ENCODE data around the gene TBC1D20. TPM values are rescaled to one million over a fixed set of nuclear protein-coding genes. Genes with fewer than 3 reads are reported as not detected.
A peak's percentile ranks its signal among the peaks of the same experiment; 100 is the strongest.
"Not testable (repeated sequence)": the region's sequence is repeated elsewhere in the genome, so short reads cannot be mapped to it uniquely, and the experiment has no call there.

Gene TBC1D20
- total RNA-seq, 2 experiments from 2014 or later = 29.3 to 31.6 TPM

DNA sequence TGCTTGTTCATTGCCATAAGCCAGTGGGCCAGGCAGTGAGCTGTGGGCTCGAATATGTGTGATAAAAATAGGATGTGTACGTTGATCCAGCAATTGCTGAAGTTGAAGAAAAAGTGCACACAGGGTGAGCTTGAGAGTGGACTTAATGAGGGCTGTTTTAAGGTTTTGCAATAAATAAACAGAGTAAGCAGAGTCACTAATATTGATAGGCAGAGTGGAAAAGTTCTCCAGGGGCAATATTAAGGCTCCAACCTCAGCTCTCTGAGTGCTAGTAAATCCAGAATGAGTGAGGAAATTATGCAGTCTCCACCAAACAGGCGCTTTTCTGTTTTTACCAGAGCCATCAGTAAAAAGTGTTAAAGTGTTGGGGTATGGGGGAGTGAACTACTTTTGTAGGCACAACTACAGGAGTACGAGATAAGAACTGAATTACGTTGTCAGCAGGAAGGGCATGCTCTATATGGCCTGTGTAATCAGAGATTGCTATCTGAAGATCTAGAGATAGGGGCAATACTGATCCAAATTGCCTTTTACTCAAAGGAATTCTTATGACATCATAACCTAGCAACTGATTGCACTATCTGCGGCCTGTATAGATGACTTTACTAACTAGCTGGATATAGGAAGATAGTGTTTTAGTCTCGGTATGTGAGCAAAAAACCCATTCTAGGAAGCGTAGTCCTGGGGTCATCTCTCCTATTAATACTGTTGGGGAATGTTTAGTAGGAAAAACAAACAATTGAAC lies 7.6 kb upstream of the TBC1D20 start:
- Mint-ChIP-seq H3K27me3 (peaks cover 11% of the 10 kb centered on the region), H3K27ac (no peak overlapping the region), H3K36me3 (ENCODE audit: low read depth) (peaks cover 29% of the 10 kb centered on the region), H3K9me3 (peaks cover 53% of the 10 kb centered on the region), H3K4me3 (no peak overlapping the region), H3K4me1 (peaks cover 2% of the 10 kb centered on the region)
- POLR2A ChIA-PET = no interaction called here
- no peak for DNase-seq
- CTCF ChIA-PET = interaction anchor here (0.8 to 1.7 kb wide), 2 partner anchors 10 to 116 kb away, joined by 3 to 4 read pairs; no protein-coding TSS in a partner anchor

DNA sequence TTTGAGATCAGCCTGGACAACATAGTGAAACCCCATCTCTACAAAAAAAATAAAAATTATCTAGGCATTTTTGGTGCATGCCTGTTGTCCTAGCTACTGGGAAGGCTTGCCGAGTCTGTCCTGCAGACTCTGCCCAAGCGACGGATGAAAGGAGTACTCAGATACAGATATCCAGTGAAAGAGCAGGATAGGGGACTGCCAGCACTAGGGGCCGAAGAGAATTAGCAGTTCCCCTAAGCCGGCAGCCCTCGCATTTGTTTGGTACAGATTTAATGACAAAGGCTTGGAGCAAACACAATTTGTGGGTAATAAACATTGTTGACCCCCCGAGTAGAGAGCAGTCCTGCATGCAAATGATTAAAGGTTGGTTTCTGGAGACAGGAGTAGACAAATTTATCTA lies 5.4 kb upstream of the TBC1D20 start:
- Mint-ChIP-seq H3K9me3 (peaks cover 48% of the 10 kb centered on the region), H3K36me3 (ENCODE audit: low read depth) (peaks cover 17% of the 10 kb centered on the region), H3K27ac (no peak overlapping the region), H3K4me3 (no peak overlapping the region), H3K27me3 (peaks cover 11% of the 10 kb centered on the region), H3K4me1 (peaks cover 6% of the 10 kb centered on the region)
- POLR2A ChIA-PET = no interaction called here
- no peak for DNase-seq
- CTCF ChIA-PET = no interaction called here

DNA sequence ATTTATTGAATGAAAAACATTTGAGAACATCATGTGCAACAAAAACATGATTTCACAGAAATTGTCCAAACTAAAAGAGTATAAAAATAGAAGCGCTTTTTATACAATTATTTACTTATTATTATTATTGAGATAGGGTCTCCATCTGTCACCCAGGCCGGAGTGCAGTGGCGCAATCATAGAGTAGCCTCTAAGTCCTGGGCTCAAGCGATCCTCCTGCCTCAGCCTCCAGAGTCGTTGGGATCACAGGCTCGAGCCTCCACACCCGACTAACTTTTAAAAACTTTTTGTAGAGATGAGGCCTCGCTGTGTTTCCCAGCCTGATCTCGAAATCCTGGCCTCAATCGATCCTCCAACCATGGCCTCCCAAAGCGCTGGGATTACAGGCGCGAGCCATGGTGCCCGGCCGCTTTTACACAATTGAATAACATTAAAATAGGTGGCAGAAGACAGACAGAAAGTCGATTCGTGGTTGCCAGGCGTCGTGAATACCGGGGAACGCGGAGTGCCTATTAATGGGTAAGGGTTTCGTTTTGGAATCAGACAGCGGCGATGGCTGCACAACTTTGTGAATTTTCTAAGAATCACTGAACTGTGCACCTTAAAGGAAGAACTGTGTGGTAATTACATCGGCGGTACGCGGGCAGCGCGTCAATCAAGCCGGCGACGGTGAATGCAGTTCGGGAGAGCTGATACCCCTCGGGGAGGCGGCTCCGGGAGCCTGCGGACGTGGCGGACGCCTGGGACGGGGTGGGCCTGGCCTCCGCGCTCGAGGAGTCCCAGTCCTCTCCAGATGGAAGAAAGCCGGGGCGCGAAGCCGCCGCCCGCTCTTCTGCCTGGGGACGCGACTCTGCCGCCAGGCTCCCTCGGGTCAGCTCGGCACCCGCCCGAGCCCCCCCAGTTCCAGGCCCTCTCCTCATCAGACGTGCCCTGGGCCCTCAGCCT lies 807 bp downstream of the TBC1D20 start:
- peak; percentile 63 for DNase-seq

DNA sequence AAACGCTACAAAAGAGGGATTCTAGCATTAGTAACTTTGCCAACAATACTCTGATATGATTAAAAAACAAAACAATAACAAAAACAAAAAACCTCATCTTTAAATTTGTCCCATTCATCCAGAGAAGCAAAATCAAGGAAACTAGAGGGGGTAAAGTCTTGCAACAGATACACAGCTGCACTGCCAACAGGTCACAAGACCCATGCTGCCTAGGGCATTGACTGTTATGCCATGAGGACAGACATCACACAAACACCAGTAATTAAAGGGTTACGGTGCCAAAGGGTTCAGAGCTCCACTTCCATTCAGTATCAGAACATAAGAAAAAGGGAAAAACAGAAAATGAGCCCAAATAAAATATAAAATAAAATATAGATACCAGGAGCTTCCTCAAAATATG lies 1.6 kb downstream of the TBC1D20 start:
- DNase-seq = no peak
- H3K27ac Mint-ChIP-seq = peak overlapping the region; percentile 72
- no peaks in the 10 kb centered on the region for H3K27me3 Mint-ChIP-seq
- peaks cover 4% of the 10 kb centered on the region for H3K36me3 Mint-ChIP-seq (ENCODE audit: low read depth)
- no peaks in the 10 kb centered on the region for H3K9me3 Mint-ChIP-seq
- H3K4me1 Mint-ChIP-seq = peaks cover 47% of the 10 kb centered on the region
- ChIA-PET POLR2A (no interaction called here), CTCF (interaction anchor here (0.9 to 1.1 kb wide), 4 partner anchors 9 to 18 kb away, joined by 3 to 5 read pairs (median 3); no protein-coding TSS in a partner anchor)
- H3K4me3 Mint-ChIP-seq = peak overlapping the region; percentile 92

More for the DNA sequence above, 807 bp downstream of the TBC1D20 start:
- Mint-ChIP-seq H3K27me3 (peaks cover 2% of the 10 kb centered on the region), H3K4me3 (peak overlapping the region; percentile 92), H3K9me3 (peaks cover 2% of the 10 kb centered on the region), H3K4me1 (peaks cover 45% of the 10 kb centered on the region), H3K36me3 (ENCODE audit: low read depth) (peaks cover 4% of the 10 kb centered on the region), H3K27ac (peak overlapping the region; percentile 93)
- CTCF ChIA-PET = interaction anchor here (0.6 to 1.0 kb wide), 3 partner anchors 17 to 107 kb away, joined by 3 to 5 read pairs (median 3); no protein-coding TSS in a partner anchor
- POLR2A ChIA-PET = no interaction called here

DNA sequence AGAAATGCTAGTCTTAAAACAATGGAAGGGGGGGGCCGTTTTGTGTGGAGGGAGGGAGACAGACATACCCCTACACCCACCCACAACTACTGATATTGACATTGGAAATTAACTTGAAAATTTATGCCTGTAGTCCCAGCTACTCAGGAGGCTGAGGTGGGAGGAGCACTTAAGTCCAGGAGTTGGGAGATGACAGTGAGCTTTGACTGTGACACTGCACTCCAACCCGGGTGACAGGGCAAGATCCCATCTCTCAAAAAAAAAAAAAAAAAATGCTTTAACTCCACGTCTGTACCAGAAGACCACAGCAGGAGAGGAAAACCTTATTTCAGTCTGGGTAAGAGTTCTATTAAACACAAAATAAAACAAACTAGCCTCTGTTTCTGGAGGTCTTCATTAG lies 2.2 kb downstream of the TBC1D20 start:
- no peak overlapping the region for H3K27ac Mint-ChIP-seq
- H3K36me3 Mint-ChIP-seq (ENCODE audit: low read depth) = peaks cover 4% of the 10 kb centered on the region
- ChIA-PET POLR2A (no interaction called here), CTCF (interaction anchor here (0.6 to 1.1 kb wide), 5 partner anchors 9 to 106 kb away, joined by 3 to 5 read pairs (median 3); no protein-coding TSS in a partner anchor)
- DNase-seq = no peak
- no peaks in the 10 kb centered on the region for H3K9me3 Mint-ChIP-seq
- H3K4me3 Mint-ChIP-seq = peak overlapping the region; percentile 92
- no peaks in the 10 kb centered on the region for H3K27me3 Mint-ChIP-seq
- peaks cover 47% of the 10 kb centered on the region for H3K4me1 Mint-ChIP-seq

DNA sequence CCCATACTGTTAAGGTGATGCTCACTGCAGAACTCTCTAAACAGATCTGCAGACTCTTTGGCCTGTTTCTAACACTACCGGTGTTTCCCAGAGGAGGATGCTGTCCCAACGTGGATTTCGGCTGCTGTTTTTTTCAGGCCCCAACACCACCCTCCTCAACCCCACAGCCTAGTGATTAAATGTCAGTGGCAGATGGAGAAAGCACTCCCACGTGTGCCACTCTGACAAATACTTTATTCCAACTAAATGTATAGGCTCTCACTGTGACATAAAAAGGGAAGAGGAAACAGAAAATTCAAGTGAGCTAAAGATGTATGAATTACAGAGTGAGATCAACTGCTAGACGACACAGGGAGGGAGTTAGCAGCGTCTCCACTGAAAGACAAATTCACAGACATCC lies 3.6 kb downstream of the TBC1D20 start:
- Mint-ChIP-seq H3K36me3 (ENCODE audit: low read depth) (peaks cover 4% of the 10 kb centered on the region), H3K27ac (no peak overlapping the region), H3K9me3 (no peaks in the 10 kb centered on the region), H3K4me3 (no peak overlapping the region), H3K4me1 (peaks cover 47% of the 10 kb centered on the region), H3K27me3 (no peaks in the 10 kb centered on the region)
- DNase-seq = no peak
- ChIA-PET POLR2A (no interaction called here), CTCF (interaction anchor here (0.9 to 1.1 kb wide), 2 partner anchors 20 to 104 kb away, joined by 3 read pairs; no protein-coding TSS in a partner anchor)

DNA sequence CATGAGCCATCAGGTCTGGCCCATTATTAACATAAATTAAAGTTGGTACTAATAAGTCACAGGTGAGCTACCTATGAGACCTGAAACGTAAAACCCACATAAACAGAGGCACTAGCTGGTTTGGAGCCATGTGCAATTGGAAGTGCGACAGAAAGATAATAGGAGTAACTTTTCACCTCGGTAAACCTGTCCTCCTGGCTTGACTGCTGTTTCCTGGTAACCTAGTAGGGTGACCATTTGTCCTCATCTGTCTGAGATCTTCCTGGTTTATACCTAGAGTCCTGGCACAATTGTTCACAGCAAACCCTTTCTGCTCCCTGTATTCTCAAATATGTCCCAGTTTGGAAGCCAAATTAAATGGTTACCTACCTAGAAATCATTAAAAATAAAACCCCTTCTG lies 7.4 kb downstream of the TBC1D20 start:
- ChIA-PET CTCF (interaction anchor here (1.0 to 1.3 kb wide), 2 partner anchors 24 to 100 kb away, joined by 3 read pairs; no protein-coding TSS in a partner anchor), POLR2A (no interaction called here)
- Mint-ChIP-seq H3K36me3 (ENCODE audit: low read depth) (peaks cover 7% of the 10 kb centered on the region), H3K9me3 (no peaks in the 10 kb centered on the region), H3K27me3 (no peaks in the 10 kb centered on the region), H3K4me1 (peaks cover 29% of the 10 kb centered on the region), H3K4me3 (no peak overlapping the region), H3K27ac (no peak overlapping the region)
- no peak for DNase-seq

DNA sequence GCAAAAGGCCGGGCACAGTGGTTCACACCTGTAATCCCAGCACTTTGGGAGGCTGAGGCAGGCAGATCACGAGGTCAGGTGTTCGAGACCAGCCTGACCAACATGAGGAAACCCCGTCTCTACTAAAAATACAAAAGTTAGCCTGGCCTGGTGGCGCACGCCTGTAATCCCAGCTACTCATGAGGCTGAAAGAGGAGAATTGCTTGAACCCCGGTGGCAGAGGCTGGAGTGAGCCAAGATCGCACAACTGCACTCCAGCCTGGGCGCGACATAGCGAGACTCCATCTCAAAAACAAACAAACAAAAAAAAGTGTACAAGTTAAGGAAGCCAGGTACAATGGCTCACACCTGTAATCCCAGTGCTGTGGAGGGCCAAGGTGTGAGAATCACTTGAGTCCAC lies 10.3 kb downstream of the TBC1D20 start:
- POLR2A ChIA-PET; H3K4me3 Mint-ChIP-seq; H3K27ac Mint-ChIP-seq; H3K27me3 Mint-ChIP-seq; DNase-seq; H3K9me3 Mint-ChIP-seq; CTCF ChIA-PET; H3K36me3 Mint-ChIP-seq (ENCODE audit: low read depth): not testable (repeated sequence)
- H3K4me1 Mint-ChIP-seq = peaks cover 15% of the 10 kb centered on the region

DNA sequence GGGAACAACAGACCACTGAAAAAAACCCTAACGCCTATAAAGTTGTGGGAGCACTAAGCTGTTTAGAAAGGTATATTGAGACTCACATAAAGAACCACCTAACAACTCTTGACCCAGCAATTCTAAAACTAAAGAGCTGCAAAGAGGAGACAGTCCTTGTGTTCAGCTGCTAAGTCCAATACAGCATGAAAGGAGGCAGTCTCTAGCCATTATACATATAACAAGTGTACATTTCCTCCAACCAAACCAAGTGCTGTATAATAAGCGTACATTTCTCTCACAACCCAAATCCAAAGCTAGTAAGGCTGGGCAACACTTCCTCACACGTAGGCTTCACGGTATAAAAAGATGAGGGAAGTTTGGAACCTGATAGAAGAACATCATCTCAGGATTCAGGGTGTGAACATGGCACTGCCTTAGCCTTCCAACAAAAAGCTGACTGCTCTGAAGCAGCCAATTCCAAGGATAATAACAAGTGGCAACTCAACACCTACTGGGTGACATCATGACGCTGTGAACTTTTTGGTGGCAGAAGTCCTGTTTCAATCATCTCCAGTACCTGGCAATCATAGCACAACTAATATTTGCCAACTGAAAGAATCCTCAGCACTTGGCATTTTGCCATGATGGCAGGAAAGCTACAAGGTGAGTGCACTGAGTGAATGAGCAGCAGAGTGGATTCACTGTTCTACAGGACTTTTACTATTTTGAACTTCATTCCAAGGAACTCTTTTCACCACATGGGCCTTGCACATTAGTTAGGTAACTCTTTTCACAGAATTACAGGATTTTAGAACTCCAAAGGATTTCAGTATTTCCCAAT lies 16.6 kb downstream of the TBC1D20 start:
- H3K9me3 Mint-ChIP-seq = no peaks in the 10 kb centered on the region
- no peak for DNase-seq
- no peak overlapping the region for H3K4me3 Mint-ChIP-seq
- H3K27me3 Mint-ChIP-seq = no peaks in the 10 kb centered on the region
- no peak overlapping the region for H3K27ac Mint-ChIP-seq
- H3K4me1 Mint-ChIP-seq = peaks cover 9% of the 10 kb centered on the region
- CTCF ChIA-PET = interaction anchor here (1.0 kb wide), 1 partner anchor 14 kb away, joined by 3 read pairs; no protein-coding TSS in a partner anchor
- POLR2A ChIA-PET = no interaction called here
- peaks cover 48% of the 10 kb centered on the region for H3K36me3 Mint-ChIP-seq (ENCODE audit: low read depth)

DNA sequence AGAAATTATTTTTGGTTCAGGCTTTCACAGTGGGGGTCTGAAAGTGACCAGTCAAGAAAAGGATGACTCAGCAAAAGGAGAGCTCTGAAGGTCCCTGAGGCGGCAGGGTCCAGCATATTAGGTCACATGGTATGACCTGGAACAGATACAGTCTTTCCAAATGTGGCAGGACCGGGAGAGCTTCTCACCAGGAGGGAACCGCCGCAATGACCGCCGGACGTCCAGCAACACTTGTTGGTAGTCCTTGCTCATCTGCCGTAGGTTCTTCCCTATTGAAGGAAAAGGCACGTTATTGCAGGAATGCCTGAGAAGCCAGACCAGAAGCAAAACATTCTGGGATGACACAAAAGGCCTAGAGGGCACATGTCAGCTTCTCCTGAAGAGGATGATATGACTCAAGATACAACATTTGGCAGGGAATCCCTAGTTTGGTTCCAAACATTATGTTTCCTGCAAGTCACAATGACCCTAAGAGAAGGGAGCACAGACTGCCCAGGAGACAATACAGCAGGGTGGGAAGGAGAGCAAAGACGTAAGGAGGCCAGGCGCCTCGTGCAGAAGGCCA lies 17.4 kb downstream of the TBC1D20 start:
- ChIA-PET POLR2A (no interaction called here), CTCF (interaction anchor here (1.0 kb wide), 1 partner anchor 13 kb away, joined by 3 read pairs; no protein-coding TSS in a partner anchor)
- H3K27ac Mint-ChIP-seq = no peak overlapping the region
- H3K36me3 Mint-ChIP-seq (ENCODE audit: low read depth) = peaks cover 55% of the 10 kb centered on the region
- no peak for DNase-seq
- no peaks in the 10 kb centered on the region for H3K27me3 Mint-ChIP-seq
- H3K4me1 Mint-ChIP-seq = peaks cover 11% of the 10 kb centered on the region
- H3K4me3 Mint-ChIP-seq = no peak overlapping the region
- no peaks in the 10 kb centered on the region for H3K9me3 Mint-ChIP-seq

DNA sequence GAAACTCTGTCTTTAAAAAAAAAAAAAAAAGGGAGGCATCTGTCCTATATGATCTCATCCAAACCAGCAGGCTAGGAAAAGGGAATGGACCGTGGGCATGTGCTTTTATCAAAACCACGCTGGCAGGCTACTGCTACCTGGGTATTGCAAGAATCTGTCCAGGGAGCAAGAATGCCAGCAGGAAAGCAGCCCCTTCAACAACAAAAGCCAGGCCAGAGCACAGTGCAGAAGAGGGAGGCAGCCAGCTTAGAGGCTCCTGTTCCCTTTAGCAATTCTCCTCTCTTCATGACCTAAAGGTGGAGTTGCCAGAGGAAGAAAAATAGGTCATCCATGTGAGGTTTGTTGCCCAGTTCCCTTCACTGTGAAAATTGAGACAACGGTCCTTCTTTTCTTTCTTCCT lies 18.2 kb downstream of the TBC1D20 start:
- ChIA-PET POLR2A (no interaction called here), CTCF (no interaction called here)
- H3K27me3 Mint-ChIP-seq = no peaks in the 10 kb centered on the region
- DNase-seq = no peak
- H3K9me3 Mint-ChIP-seq = no peaks in the 10 kb centered on the region
- no peak overlapping the region for H3K4me3 Mint-ChIP-seq
- H3K4me1 Mint-ChIP-seq = peaks cover 13% of the 10 kb centered on the region
- no peak overlapping the region for H3K27ac Mint-ChIP-seq
- H3K36me3 Mint-ChIP-seq (ENCODE audit: low read depth) = peaks cover 61% of the 10 kb centered on the region

DNA sequence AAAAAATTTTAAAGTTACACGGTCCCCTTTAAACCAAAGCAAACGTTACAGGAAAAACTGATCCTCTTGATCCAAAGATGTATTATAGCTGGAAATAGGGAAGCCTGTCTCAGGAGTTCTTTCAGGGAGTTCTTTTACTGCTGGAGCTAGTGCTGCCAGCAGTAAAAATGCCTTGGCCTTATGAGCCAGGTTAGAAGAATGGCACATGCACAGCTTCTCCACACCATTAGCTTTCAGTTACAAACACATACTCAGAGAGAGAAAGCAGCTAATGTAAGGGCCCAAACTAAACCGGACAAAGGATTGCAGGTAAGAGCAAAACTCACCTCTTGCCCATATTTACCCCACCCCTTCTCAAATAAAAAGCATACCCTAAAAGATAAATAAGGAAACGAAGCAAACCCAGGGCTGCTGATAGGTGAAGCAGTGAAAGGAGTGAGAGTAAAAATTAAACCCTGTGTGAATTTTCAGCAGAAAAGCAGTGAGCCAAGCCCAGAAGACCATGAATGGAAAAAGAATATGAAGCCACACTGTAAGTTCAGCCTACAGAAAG lies 19.0 kb downstream of the TBC1D20 start:
- CTCF ChIA-PET = interaction anchor here (1.1 kb wide), 1 partner anchor 12 kb away, joined by 3 read pairs; no protein-coding TSS in a partner anchor
- DNase-seq = no peak
- Mint-ChIP-seq H3K36me3 (ENCODE audit: low read depth) (peaks cover 67% of the 10 kb centered on the region), H3K9me3 (no peaks in the 10 kb centered on the region), H3K27me3 (no peaks in the 10 kb centered on the region), H3K27ac (no peak overlapping the region), H3K4me1 (peaks cover 22% of the 10 kb centered on the region), H3K4me3 (no peak overlapping the region)
- POLR2A ChIA-PET = no interaction called here

Data from activated CD4-positive, alpha-beta T cell treated with anti-CD3 and anti-CD28 coated beads, Interleukin-2, amount 10 ng/mL, durations not matched to agents 7 days and 5 days (primary cell).